Common myeloid progenitor, CD34-positive (primary cell): ENCODE data around the gene SYNPO2.
A peak's percentile ranks its signal among the peaks of the same experiment; 100 is the strongest.
"Not testable (repeated sequence)": the region's sequence is repeated elsewhere in the genome, so short reads cannot be mapped to it uniquely, and the experiment has no call there.

Experiments
- CTCF ChIA-PET: fragments of 350-600 bp; sonication (Branson Sonifier 250); formaldehyde crosslinking; loops from one replicate; lab custom pipeline; 2021; ENCODE audit warnings: antibody characterized with exemption; lab: Charles Lee
- POLR2A ChIA-PET: fragments of 350-600 bp; sonication (Branson Sonifier 250); formaldehyde crosslinking; loops from one replicate; lab custom pipeline; 2021; ENCODE audit warnings: antibody characterized with exemption; lab: Charles Lee
- DNase-seq, 3 donors: peaks; one replicate each; pipeline versions ENCODE4 v3.0.0 to v3.0.0-alpha.2; 2013
- H3K27ac ChIP-seq, 2 experiments: 1 replicate in 1 of 2; 2 replicates in 1 of 2; pipeline ENCODE4 v1.7.0; 2013; ENCODE audit warnings: inconsistent platforms in 2 of 2, low read length in 2 of 2, mild to moderate bottlenecking in 2 of 2, low read depth in 1 of 2, moderate library complexity in 1 of 2; ENCODE audit not compliant: severe bottlenecking in 2 of 2, insufficient read depth in 1 of 2, poor library complexity in 1 of 2
- H3K27me3 ChIP-seq, 5 experiments: replicated peaks in 2 of 5; 1 replicate in 3 of 5; 2 replicates in 2 of 5; pipeline versions ENCODE4 v1.6.1 to v1.7.0; 2013; ENCODE audit warnings: low read length in 4 of 5, mild to moderate bottlenecking in 2 of 5, moderate library complexity in 2 of 5, inconsistent platforms in 1 of 5; ENCODE audit not compliant: insufficient read depth in 5 of 5, control insufficient read depth in 4 of 5
- H3K36me3 ChIP-seq, 4 experiments: 1 replicate in 2 of 4; 2 replicates in 2 of 4; pipeline versions ENCODE4 v1.6.1 to v1.7.0; 2013; ENCODE audit warnings: low read length in 3 of 4, control low read depth in 1 of 4, mild to moderate bottlenecking in 1 of 4; ENCODE audit not compliant: control insufficient read depth in 4 of 4, insufficient read depth in 4 of 4
- H3K4me1 ChIP-seq, 4 experiments: 1 replicate in 3 of 4; 2 replicates in 1 of 4; pipeline versions ENCODE4 v1.6.1 to v1.7.1; 2013; ENCODE audit warnings: low read length in 3 of 4, mild to moderate bottlenecking in 3 of 4, control low read depth in 1 of 4, inconsistent platforms in 1 of 4, moderate library complexity in 1 of 4; ENCODE audit not compliant: control insufficient read depth in 4 of 4, insufficient read depth in 4 of 4; ENCODE audit errors: control extremely low read depth in 1 of 4
- H3K4me3 ChIP-seq, 7 experiments: 1 replicate in 4 of 7; 2 replicates in 3 of 7; pipeline versions ENCODE4 v1.5.1 to v1.7.0; 2013; ENCODE audit warnings: mild to moderate bottlenecking in 7 of 7, low read length in 6 of 7, moderate library complexity in 6 of 7, inconsistent platforms in 2 of 7, low read depth in 2 of 7, control low read depth in 1 of 7; ENCODE audit not compliant: insufficient read depth in 4 of 7, control insufficient read depth in 1 of 7; ENCODE audit errors: extremely low read depth in 1 of 7
- H3K9me3 ChIP-seq, 5 experiments: 1 replicate in 4 of 5; 2 replicates in 1 of 5; pipeline versions ENCODE4 v1.6.1 to v1.7.1; 2013; ENCODE audit warnings: low read length in 4 of 5, mild to moderate bottlenecking in 2 of 5, inconsistent platforms in 1 of 5, low read depth in 1 of 5, moderate library complexity in 1 of 5; ENCODE audit not compliant: control insufficient read depth in 4 of 5, insufficient read depth in 2 of 5; ENCODE audit errors: control extremely low read depth in 1 of 5
- WGBS: methylation state at CpG from one replicate; pipeline ENCODE4 v1.1.5; 2013; ENCODE audit not compliant: insufficient coverage; 5-methylcytosine and 5-hydroxymethylcytosine counted together

The SYNPO2 gene

GRCh38 chr4:118968813-118969212, 80.2 kb downstream of the SYNPO2 start:
- no peaks in the 10 kb centered on the region for H3K9me3 ChIP-seq
- ChIA-PET CTCF (interaction anchor here (0.8 to 2.4 kb wide), 8 partner anchors 16 to 229 kb away, joined by 3 to 9 read pairs (median 4); no protein-coding TSS in a partner anchor), POLR2A (no interaction called here)
- no peaks in the 10 kb centered on the region for H3K27me3 ChIP-seq
- WGBS, result 100% methylated on average over 2 of the region's 6 CpGs
- no peak overlapping the region for H3K27ac ChIP-seq
- H3K4me3 ChIP-seq, result no peak overlapping the region
- DNase-seq, result no peak
- no peaks in the 10 kb centered on the region for H3K36me3 ChIP-seq
- H3K4me1 ChIP-seq, result peaks cover 8 to 20% (median 11%) of the 10 kb centered on the region in 4 experiments

- no peak overlapping the region for H3K4me3 ChIP-seq
- no peaks in the 10 kb centered on the region for H3K36me3 ChIP-seq
- WGBS, result no CpG with 5 or more reads among the region's 5 CpGs
- no peaks in the 10 kb centered on the region for H3K9me3 ChIP-seq
- POLR2A ChIA-PET, result interaction anchor here (0.7 kb wide), 1 partner anchor 85 kb away, joined by 4 read pairs; no protein-coding TSS in a partner anchor
- H3K27me3 ChIP-seq, result no peaks in the 10 kb centered on the region
- H3K27ac ChIP-seq, result no peak overlapping the region
- peak; percentile 34 to 51 (median 41) for DNase-seq
- CTCF ChIA-PET, result interaction anchor here (0.7 to 2.4 kb wide), 8 partner anchors 15 to 227 kb away, joined by 3 to 10 read pairs (median 4); no protein-coding TSS in a partner anchor
- peaks cover 8 to 20% (median 11%) of the 10 kb centered on the region in 4 experiments for H3K4me1 ChIP-seq
Measured at GRCh38 chr4:118969359-118969758, 80.7 kb downstream of the SYNPO2 start.

- no peaks in the 10 kb centered on the region for H3K9me3 ChIP-seq
- peaks cover 8 to 19% (median 11%) of the 10 kb centered on the region in 4 experiments for H3K4me1 ChIP-seq
- CTCF ChIA-PET, result interaction anchor here (0.6 to 2.8 kb wide), 4 partner anchors 8 to 318 kb away, joined by 3 to 10 read pairs (median 4); no protein-coding TSS in a partner anchor
- no peak overlapping the region for H3K4me3 ChIP-seq
- no peak for DNase-seq
- POLR2A ChIA-PET, result no interaction called here
- 92% methylated on average over 2 of the region's 2 CpGs for WGBS
- no peaks in the 10 kb centered on the region for H3K36me3 ChIP-seq
- no peak overlapping the region for H3K27ac ChIP-seq
- no peaks in the 10 kb centered on the region for H3K27me3 ChIP-seq
Measured at GRCh38 chr4:118972167-118972566, 83.5 kb downstream of the SYNPO2 start.

GRCh38 chr4:118973295-118973694, 84.6 kb downstream of the SYNPO2 start:
- CTCF ChIA-PET, result interaction anchor here (0.9 to 1.6 kb wide), 3 partner anchors 10 to 76 kb away, joined by 3 to 4 read pairs (median 3); no protein-coding TSS in a partner anchor

GRCh38 chr4:118974758-118975157, 86.1 kb downstream of the SYNPO2 start:
- CTCF ChIA-PET, result interaction anchor here (1.3 kb wide), 1 partner anchor 84 kb away, joined by 3 read pairs; no protein-coding TSS in a partner anchor
- Histone ChIP-seq H3K36me3 (no peaks in the 10 kb centered on the region), H3K27ac (no peak overlapping the region), H3K4me3 (no peak overlapping the region), H3K4me1 (no peaks in the 10 kb centered on the region), H3K27me3 (no peaks in the 10 kb centered on the region), H3K9me3 (no peaks in the 10 kb centered on the region)
- WGBS, result 60% methylated on average over 2 of the region's 2 CpGs
- DNase-seq, result no peak
- POLR2A ChIA-PET, result no interaction called here

More at GRCh38 chr4:118973295-118973694, 84.6 kb downstream of the SYNPO2 start:
- H3K36me3 ChIP-seq, result no peaks in the 10 kb centered on the region
- POLR2A ChIA-PET, result interaction anchor here (0.7 kb wide), 1 partner anchor 172 kb away, joined by 3 read pairs; no protein-coding TSS in a partner anchor
- H3K27ac ChIP-seq, result no peak overlapping the region
- peaks cover 2 to 9% (median 5%) of the 10 kb centered on the region in 4 experiments for H3K4me1 ChIP-seq
- 85% methylated on average over 2 of the region's 6 CpGs for WGBS
- no peaks in the 10 kb centered on the region for H3K9me3 ChIP-seq
- DNase-seq, result no peak
- no peak overlapping the region for H3K4me3 ChIP-seq
- H3K27me3 ChIP-seq, result no peaks in the 10 kb centered on the region

GRCh38 chr4:118975449-118976192, 87.0 kb downstream of the SYNPO2 start:
- Histone ChIP-seq H3K4me3 (no peak overlapping the region), H3K27me3 (no peaks in the 10 kb centered on the region), H3K9me3 (no peaks in the 10 kb centered on the region), H3K27ac (no peak overlapping the region), H3K4me1 (no peaks in the 10 kb centered on the region), H3K36me3 (no peaks in the 10 kb centered on the region)
- ChIA-PET POLR2A (no interaction called here), CTCF (interaction anchor here (0.6 to 1.3 kb wide), 3 partner anchors 46 to 325 kb away, joined by 3 to 5 read pairs (median 3); a partner anchor contains a TSS)
- DNase-seq, result no peak
- WGBS, result 100% methylated on average over 4 of the region's 7 CpGs

- H3K36me3 ChIP-seq, H3K4me3 ChIP-seq, POLR2A ChIA-PET, H3K9me3 ChIP-seq, DNase-seq, H3K27me3 ChIP-seq, H3K27ac ChIP-seq, H3K4me1 ChIP-seq: not testable (repeated sequence)
- WGBS, result 97% methylated on average over 10 of the region's 12 CpGs
- CTCF ChIA-PET, result interaction anchor here (0.6 to 1.3 kb wide), 2 partner anchors 46 to 324 kb away, joined by 3 to 5 read pairs; a partner anchor contains a TSS
Measured at GRCh38 chr4:118976193-118976560, 87.5 kb downstream of the SYNPO2 start.
